HG03521 (cell line): Measurements from ENCODE around the gene CDH13.

Experiments
- ATAC-seq: cut with Tn5 transposase; IDR thresholded peaks from one replicate; pipeline ENCODE4 v1.9.1; 2021; ENCODE audit warnings: mild to moderate bottlenecking, moderate library complexity; ENCODE audit not compliant: unreplicated experiment

The CDH13 gene

DNA sequence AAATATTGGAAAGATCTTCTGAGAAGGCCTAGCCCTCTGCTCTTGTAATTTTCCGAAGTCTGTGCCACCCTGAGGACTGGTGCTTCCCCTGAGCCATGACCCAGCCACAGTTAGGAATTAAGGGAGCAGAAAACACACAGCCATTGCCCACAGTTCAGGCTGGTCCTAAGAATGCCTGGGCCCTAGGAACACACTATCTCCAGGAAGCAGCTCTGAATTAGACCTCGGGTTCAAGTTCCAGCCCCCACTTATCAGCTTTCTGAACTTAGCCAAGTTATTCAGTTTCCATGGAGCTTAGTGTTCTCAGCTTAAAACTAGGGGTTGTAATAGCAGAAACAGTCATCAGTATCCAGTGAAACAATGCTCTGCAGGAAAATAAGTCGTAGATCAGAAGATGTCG, 56.0 kb downstream of the CDH13 start:
- ATAC-seq: no peak

- no peak for ATAC-seq
Observed at GRCh38 chr16:82684256-82684655, 57.5 kb downstream of the CDH13 start.

- no peak for ATAC-seq
Observed at GRCh38 chr16:82685526-82685925, 58.8 kb downstream of the CDH13 start.

- no peak for ATAC-seq
Observed at GRCh38 chr16:82694239-82694874, 67.6 kb downstream of the CDH13 start.

- ATAC-seq: no peak
Observed at GRCh38 chr16:82695806-82696205, 69.0 kb downstream of the CDH13 start.

DNA sequence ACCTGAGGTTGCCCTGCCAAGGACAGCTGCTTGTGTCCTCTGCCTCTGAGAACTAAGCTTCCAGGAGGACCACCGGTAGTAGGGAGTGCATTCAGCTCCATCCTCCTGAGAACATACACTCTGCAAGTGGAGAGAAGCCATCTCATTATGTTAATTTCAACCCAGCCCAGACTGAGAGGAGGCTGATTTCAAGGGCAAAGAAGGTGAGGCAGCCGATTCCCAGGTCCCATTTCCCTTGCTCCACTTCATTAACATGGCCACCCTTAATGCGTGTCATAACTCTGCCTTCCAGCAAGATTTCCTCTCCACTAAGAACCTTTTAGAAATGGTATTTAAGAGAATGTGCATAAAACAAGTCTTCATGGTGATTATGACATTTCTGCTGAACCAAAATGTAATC, 72.5 kb downstream of the CDH13 start:
- no peak for ATAC-seq

GRCh38 chr16:82699711-82700495, 73.1 kb downstream of the CDH13 start:
- no peak for ATAC-seq

DNA sequence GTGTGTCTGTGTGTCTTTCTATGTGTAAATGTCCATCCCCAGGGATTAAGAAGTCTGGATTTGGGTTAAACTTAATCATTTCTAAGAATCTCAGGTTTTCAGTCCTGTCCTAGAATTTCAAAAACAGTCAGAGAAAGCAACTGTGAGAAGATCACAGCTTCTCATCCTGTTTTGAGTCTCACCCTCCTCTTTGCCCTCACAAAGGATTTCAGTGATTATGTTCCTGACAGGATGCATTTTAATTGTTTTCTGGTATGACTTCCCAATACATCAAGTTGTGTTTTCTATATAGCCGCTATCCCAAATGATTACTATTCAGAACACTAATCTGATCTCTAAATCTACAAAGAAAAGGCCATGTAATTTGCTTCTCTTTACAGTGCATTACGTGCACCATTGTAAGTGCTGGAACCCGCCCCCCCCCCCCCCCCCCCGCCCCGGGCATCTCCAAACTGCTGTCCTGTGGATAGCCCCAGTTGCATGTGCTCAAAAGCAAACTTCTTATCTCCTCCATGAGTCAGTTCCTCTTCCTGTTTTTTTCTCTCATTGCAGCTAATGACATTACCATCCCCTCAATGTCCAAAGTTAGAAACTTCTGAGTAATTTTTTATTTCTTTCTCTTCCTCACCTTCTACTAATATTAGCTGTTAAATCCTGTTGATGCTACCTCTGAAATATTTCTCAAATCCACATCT, 73.9 kb downstream of the CDH13 start:
- ATAC-seq: no peak

- no peak for ATAC-seq
Observed at GRCh38 chr16:82701442-82701955, 74.7 kb downstream of the CDH13 start.

GRCh38 chr16:82703161-82703560, 76.4 kb downstream of the CDH13 start:
- no peak for ATAC-seq

DNA sequence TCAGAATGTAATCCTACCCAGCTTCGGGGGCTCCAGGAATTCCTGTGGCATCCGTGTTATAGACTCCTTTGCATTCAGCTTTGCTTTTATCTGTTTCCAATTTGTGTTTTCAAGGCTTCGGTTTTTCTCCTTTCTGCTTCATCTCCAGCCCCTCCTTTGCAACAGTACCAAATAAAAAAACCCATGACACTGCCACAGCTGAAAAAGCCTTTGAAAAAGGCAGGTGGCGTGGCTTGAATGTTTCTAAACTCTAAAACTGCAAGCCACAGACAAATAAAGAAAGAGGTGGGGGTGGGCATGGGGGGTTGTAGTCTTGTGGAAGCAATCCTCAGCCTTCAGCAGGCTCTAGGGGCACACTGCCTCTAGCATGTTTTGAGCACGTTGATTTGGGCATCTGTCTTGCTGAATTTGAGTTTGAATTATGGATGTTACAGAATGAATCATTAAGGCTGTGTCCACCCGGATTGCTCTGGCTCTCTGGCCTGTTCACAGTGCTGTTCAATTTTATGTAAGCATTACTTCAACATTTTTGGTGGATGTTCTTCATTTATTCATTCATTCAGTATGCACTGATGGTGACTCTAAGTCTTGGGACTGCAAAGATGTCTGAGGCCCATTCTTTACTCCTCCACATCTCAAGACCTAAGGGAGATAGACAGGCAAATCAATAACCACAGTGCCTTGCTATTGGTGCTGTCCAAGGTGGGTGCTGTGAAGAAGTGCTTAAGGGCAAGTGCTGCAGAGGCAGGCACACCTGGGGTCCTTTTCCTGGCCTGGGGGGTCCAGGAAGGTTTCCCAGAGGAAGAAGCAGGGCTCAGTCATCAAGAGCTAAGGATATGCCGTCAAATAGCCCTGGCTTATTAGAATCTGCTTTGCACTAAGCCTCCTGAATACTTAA, 77.4 kb downstream of the CDH13 start:
- ATAC-seq: no peak

DNA sequence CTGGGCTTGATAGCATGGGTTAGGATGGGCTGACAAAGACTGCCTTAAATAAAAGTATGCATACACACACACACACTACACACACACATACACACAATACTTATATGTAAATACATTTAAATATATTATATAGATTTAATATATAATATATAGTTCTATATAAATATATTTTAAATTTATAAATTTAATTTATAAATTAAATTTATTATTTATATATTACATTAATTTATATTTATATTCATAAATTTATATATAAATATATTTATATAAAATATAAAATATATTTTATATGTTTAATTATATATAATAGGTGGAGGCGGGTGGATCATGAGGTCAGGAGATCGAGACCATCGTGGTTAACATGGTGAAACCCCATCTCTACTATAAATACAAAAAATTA, 83.2 kb downstream of the CDH13 start:
- ATAC-seq: no peak

DNA sequence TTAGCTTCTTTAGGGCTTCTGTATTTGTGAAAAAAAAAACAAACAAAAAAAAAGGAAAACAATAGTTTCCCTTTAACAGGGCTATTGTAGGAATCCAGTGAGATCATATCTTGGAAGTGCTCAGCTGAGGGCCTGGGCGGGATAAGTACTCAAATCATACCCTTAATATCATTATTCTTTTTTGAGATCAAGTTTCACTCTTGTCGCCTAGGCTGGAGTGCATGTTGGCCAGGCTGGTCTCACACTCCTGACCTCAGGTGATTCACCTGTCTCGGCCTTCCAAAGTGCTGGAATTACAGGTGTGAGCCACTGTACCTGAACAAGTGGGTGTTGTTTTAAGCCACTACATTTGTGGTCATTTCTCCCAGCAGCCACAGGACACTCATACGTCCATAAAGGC, 87.0 kb downstream of the CDH13 start:
- ATAC-seq: no peak

GRCh38 chr16:82715160-82715559, 88.4 kb downstream of the CDH13 start:
- no peak for ATAC-seq

DNA sequence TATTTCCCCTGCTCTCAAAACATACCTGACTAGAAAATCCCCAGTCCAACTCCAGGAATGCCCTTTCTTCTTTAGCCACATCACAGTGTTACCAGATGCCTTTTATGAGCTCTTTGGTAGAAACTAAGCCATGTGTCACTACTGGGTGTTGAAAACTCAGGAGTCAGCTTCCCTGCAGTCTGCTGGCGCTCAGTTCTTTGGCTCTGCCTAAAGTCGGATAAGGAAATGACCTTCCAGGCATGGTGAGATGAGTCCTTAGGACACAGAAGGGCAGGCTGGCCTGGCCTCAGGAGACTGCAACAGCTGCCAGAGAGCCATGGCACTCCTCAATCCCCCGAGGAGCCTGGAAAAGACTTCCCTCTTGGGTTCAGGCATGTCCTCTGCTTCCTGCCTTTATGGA, 89.1 kb downstream of the CDH13 start:
- no peak for ATAC-seq

DNA sequence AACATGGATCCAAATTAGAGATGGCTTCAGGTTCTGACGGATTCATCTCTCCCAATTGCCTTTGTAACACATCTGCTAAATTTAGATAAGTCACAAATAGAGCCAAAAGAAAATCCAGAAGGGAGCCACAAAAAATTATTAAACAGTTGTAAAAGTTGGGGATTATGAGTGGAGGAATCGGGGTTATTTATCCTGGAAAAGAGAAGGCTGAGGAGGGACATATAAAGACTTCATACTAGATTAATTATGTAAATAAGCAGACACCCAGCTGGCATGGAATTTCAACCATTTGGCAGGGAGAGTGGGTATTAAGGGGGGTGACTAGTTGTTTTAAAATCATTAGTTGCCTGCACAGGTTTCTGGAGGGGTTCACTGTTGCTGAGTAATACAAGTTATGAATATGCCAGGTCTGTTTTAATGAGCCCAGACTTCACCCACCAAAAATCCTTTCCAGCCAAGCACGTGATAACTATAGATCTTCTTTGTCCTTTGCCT, 89.6 kb downstream of the CDH13 start:
- ATAC-seq: no peak

GRCh38 chr16:82720414-82720813, 93.6 kb downstream of the CDH13 start:
- no peak for ATAC-seq

GRCh38 chr16:82726306-82726705, 99.5 kb downstream of the CDH13 start:
- no peak for ATAC-seq

DNA sequence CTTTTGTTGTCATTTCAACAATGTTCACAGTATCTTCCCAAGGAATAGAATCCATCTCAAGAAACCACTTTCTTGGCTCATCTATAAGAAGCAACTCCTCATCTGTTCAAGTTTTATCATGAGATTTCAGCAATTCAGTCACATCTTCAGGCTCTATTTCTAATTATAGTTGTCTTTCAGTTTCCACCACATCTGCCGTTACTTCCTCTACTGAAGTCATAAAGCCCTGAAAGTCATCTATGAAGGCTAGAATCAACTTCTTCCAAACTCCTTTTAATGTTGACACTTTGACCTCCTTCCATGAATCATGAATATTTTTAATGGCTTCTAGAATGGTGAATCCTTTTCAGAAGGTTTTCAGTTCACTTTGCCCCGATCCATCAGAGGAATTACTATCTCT, 102.1 kb downstream of the CDH13 start:
- no peak for ATAC-seq

DNA sequence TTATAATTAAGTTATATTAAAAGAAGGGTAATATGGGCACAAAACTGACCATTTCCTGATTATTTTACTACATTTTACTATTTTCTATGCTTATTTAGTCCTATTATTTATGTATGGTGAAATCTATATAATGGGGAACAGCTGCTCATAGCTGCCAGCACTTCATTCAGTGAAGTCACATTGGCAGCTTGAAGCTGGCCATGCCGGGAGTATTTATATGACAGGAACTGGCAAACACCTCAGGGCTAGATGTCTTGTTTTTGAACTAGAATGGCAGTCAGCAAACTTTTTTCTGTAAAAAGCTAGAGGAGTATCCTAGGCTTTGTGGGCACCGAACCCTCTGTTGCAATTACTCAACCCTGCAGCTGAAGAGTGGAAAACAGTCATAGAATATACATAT, 104.1 kb downstream of the CDH13 start:
- no peak for ATAC-seq

- ATAC-seq: no peak
Observed at GRCh38 chr16:82732461-82732860, 105.7 kb downstream of the CDH13 start.
